HS-27A (cell line): ENCODE measurements around the gene PKIG.
"Not testable (repeated sequence)": the region's sequence is repeated elsewhere in the genome, so short reads cannot be mapped to it uniquely, and the experiment has no call there.

Experiments
- DNase-seq: peaks from one replicate; pipeline ENCODE4 v3.0.0-alpha.2; 2012; ENCODE audit warnings: low read depth, missing footprints

Gene PKIG

DNA sequence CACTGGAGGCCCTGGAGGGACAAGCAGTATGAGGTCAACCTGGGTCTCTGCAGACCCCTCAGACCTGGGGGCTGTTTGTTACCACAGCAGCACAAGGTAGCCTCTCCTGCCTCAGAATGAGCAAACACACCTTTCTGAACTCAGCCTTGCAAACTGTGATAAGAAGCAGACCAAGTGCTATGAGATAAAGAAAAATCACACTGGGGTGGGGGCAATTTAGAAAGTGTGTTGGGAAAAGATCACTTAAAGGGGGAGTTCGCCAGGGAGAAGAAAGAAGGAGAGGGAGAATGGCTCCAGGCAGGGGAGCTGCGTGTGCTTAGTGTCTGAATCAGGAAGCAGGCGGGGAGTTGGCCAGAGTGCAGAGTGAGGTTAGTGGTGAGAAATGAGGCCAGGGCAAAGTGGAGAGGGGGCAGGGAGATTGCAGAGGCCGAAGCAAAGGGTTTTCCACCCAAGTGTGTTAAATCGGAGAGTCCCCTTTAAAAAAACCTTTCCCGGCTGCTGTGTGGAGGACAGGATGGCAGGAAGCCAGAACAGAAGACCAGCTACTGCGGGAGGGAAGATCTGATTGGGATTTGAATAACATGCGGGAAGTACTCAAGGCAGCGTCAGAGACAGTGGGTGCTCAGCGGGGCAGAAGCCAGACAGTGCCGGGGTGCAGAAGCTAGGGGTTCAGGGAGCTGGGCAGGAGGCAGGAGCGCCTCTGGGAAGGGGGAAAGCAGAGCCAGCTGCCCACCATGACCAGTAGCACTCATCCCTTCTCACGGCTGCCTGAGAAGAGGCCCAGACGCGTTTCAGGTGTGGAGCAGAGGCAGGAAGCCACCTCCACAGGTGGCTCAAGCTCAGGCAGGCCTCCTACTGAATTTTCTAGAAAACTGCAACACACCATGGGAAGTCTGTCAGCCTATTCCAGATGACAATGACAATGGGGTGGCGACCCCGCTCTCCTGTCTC is 60.1 kb downstream of the PKIG start:
- DNase-seq: no peak

DNA sequence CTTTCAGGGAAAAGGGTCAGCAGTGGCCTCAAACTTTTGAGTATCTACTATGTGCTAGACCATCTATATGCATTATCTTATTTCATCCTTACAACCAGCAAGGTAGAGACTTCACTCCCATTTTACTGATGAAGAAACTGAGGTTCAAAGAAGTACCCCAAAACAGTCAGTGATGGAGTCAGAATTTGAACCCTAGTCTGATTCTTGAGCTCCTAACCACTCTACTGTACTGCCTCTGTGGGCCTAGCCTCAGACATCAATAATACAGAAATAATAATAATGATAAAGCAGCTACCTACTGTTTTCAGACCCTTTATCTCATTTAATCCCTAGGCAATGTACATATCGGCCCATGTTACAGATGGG is 60.8 kb downstream of the PKIG start:
- no peak for DNase-seq

GRCh38 chr20:44643596-44644229 is 61.3 kb downstream of the PKIG start:
- no peak for DNase-seq

- DNase-seq: no peak
Observed at GRCh38 chr20:44644230-44644617, 61.8 kb downstream of the PKIG start.

- DNase-seq: no peak
Observed at GRCh38 chr20:44644667-44645131, 62.3 kb downstream of the PKIG start.

DNA sequence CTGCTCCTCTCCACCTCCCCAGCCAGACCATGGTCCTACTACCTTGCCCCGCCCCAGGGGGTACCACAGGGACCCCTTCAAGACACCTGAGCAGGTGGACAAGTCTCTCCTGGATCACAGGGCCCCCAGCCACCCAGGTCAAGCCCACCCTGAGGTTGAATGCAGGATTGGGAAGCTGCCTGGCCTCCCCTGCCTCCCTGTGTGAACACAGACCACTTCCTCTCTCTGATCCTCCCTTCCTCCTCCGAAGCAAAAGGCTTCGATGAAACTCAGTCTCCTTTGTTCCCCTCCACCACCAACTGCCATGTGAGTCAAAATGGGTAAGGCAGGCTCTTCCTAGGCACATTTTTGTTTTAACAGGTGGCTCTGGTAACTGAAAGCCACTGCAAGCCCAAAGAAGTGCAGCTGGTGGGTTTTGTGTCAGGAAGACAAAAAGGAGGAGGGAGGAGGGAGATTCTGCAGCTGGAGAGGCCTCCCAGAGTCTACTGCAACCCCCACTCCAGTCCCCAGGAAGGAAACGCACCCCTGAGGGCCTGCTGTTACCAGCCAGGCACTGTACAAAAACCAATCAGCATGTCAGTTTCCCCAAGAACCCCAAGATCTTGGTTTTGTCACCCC is 63.8 kb downstream of the PKIG start:
- no peak for DNase-seq

DNA sequence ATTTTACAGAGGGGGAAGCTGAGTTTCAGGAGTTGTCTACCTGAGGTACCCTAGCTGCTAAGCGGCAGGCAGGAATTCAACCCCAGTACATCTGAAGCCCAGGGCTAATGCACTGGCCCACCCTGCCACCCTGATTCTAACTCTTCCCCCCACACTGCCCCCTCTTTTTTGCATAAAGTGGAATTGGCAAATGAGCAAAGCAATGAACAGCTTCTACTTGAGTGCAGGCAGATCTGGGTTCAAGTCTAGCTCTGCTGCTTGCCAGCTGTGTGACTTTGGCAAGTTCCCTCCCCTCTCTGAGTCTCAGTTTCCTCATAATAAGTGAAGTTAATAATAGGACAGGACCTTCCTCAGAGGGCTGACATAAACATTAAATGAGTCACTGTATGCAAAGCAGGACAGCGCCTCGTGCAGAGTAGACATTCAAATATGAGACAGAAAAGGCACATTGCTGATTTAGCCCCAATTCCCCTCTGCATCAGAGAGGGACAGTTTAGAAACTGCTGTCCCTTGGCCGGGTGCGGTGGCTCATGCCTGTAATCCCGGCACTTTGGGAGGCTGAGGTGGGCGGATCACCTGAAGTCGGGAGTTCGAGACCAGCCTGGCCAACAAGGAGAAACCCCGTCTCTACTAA is 64.4 kb downstream of the PKIG start:
- no peak for DNase-seq

DNA sequence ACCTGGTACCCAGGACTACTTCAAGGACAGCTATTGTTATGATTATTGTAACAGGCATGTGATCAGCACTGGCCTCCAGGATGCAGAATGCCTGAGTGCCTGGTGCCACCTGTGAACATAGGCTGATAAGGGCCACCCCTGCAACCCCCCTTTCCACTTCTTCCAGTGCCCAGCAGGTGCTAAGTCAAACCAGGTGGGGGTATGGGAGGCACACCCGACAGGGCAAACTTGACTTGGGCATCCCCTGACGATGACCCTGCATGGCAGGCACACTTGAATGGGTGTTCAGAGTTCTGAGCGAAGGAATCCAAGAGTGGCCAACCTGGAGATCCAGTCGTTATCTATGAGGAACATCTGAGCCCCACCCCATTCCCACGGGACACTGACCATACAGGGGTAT is 65.7 kb downstream of the PKIG start:
- DNase-seq: no peak

- no peak for DNase-seq
Observed at GRCh38 chr20:44648579-44648978, 66.2 kb downstream of the PKIG start.

- DNase-seq: no peak
Observed at GRCh38 chr20:44649126-44649525, 66.7 kb downstream of the PKIG start.

DNA sequence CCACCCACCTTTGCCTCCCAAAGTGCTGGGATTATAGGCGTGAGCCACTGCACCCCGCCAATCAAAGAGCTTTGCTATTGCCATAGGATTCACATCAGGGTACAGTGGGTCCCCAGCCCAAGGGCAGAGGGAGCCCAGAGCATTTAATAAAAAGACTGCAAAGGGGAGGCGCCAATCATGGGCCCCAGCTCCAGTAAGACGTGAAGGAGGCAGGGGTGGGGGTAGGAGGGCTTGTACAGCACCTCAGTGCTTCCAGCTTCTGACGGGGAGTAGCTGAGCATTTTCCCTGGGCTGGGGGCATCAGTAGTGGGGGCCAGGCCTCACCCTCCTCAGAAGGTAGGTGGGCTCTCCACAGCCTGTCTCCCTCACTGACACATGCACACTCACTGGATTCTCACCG is 67.6 kb downstream of the PKIG start:
- DNase-seq: no peak

GRCh38 chr20:44650771-44651433 is 68.5 kb downstream of the PKIG start:
- no peak for DNase-seq

DNA sequence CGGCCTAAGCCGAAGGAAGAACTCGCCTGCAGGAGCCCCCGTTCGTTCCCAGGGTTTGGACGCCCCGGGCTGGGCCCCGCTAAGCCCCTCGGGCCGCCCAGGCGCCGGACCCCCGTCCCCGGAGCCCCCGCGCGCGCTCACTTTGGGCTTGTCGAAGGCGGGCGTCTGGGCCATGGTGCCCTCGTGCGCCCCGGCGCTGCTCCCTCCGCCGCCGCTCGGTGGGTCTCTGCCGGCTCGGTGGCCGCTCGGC is 69.0 kb downstream of the PKIG start:
- DNase-seq: no peak

DNA sequence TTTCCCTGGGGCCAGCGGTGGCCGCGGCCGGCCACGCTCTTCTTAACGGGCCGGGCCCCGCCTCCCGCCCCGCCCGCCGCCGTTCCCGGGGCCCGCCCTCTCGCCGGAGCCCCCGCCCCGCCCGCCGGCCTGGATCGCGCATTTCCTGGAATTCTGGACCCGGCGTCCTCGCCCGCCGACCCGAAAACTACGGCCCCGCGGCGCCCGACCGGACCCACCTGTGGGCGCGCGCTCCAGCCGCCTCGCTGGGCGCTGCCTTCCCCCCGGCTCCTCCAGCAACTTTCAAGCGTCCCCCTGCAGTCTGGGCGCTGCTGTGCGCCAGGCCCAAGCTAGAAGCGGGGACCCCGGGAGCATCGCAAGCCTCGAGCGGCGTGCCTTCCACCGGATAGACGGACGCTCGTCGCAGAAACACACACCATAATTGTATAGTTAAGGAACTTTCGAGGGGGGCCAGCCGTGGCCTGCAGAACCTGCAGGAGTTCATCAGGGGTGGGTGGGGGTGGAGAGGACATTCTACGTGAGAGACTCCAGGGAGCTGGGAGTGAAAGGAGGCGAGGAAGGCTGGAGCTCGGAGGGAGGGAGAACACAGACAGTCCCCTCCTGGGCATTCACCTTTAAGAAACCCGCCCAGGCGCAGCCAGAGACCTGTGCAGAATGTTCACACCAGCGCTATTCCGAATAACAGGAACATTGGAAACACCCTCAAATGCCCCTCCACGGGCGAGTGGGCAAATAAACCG is 69.5 kb downstream of the PKIG start, which contains the start of gene ADA:
Gene ADA (minus strand): TSS at position 16 of the 740 bp plus-strand sequence. CDS start 92 bp downstream, outside the sequence.
- DNase-seq: no peak

- no peak for DNase-seq
Observed at GRCh38 chr20:44653546-44653945, 71.2 kb downstream of the PKIG start.

DNA sequence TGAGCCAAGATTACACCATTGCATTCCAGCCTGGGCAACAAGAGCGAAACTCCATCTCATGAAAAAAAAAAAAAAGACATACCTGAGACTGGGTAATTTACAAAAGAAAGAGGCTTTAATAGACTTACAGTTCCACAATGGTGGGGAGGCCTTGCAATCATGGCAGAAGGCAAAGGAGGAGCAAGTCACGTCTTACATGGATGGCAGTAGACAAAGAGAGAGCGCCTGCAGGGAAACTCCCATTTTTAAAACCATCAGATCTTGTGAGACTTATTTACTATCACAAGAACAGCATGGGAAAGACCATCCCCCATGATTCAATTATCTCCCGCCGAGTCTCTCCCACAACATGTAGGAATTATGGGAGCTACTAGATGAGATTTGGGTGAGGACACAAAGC is 71.8 kb downstream of the PKIG start:
- DNase-seq: not testable (repeated sequence)

- no peak for DNase-seq
Observed at GRCh38 chr20:44656448-44656847, 74.1 kb downstream of the PKIG start.

GRCh38 chr20:44657875-44658274 is 75.5 kb downstream of the PKIG start:
- DNase-seq: no peak

DNA sequence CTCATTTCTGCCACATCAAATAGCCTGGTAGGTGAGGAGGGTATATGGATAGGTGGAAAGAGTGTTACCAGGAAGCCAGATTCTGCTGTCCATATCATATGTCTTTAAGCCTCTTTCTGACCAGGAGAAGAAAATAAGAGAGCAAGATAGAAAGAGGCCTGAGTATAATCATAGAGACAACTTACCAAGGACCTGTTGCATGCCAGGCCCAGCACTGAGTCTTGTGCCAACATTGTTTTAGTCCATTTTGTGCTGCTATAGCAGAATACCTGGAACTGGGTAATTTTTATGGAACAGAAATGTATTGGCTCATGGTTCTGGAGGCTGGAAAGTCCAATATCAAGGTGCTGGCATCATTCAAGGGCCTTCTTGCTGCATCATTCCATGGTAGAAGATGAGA is 76.4 kb downstream of the PKIG start:
- no peak for DNase-seq

DNA sequence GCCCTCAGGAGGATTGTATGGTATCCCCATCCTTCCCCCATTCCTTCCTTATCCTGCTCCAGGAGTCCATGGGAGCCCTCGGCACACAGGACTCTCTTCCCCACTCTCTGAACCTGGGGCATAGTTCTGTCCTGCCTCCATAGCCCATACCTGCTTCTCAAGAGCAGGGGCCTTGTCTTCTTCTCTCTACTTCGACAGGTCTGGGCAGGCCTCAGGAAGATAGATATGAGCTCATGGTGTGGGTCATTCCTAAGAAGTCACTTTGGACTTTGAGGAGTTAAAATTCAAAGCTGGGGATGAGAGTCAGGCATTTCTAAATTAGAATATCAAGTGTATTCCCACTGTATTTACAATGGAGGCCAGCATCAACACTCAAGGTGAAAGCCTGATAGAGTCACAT is 77.6 kb downstream of the PKIG start:
- DNase-seq: no peak

DNA sequence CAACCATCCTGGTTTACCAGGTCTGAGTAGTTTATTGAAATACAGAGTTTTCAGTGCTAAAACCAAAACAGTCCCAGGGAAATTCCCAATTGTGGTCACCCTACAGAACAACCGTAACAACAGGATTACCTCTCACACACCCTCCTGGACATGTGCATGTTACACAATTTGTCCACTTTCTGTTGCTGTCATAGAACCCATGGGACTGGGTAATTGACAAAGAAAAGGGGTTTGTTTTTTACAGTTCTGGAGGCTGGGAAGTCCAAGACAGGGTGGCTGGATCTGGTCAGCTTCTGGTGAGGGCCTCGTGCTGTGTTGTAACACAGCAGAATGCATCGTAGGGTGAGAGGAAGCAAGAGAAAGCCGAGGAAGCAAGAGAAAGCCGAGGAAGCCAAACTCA is 78.2 kb downstream of the PKIG start:
- DNase-seq: no peak
